ENCODE data around the gene DRC3. TPM values are rescaled to one million over a fixed set of nuclear protein-coding genes. Genes with fewer than 3 reads are reported as not detected.

DRC3 gene
- total RNA-seq, 1 experiment from 2014 or later = 2.4 TPM

DNA sequence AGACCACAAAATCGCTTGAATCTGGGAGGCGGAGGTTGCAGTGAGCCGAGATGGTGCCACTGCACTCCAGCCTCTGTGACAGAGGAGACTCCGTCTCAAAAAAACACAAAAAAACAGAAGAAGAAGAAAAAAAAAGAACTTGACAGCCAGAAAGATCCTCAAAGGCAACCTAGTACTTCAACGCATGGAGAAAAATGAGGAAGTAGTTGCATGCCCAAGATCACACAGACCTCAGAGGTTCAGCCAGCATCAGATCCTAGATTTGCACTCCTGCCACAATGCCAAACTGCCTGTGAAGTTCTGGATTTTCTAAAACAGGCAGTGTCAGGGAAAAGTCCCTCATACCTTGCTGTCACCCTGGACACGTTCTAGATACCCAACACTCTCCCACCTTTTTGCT, 64.8 kb downstream of the DRC3 start:
- intact Hi-C loops (cut with micrococcal nuclease) = loop anchor here (5.0 to 10.0 kb wide), 3 partner anchors 45 to 683 kb away; partner anchors contain the start of gene RAI1
- peak overlapping the region; percentile 84 to 85; a peak in 3 of 4 replicates for H3K4me3 ChIP-seq (replicated peaks in 1 of 2; ENCODE audit: low read depth in 1 of 2, low read length in 2 of 2)
- no peaks in the 10 kb centered on the region for H4K20me1 ChIP-seq (ENCODE audit: insufficient read depth)
- peaks cover 6 to 29% of the 10 kb centered on the region in 2 experiments; a peak in 3 of 4 replicates for H3K4me1 ChIP-seq (ENCODE audit: control insufficient read depth in 1 of 2, insufficient read depth in 2 of 2, low read length in 2 of 2)
- H3K36me3 ChIP-seq (ENCODE audit: control insufficient read depth in 1 of 2, insufficient read depth in 2 of 2, low read length in 2 of 2) = no peaks in the 10 kb centered on the region
- DNase-seq (ENCODE audit: low read depth, low spot score) (no peak), ATAC-seq (no peak)
- BruUV-seq (replicated peaks) = no TSS peak
- ChIA-PET POLR2A (no interaction called here), CTCF (no interaction called here), RAD21 (ENCODE audit: low non-redundant PET in 1 of 2, low total read pairs in 2 of 2, uncharacterized antibody in 2 of 2, unreplicated experiment in 2 of 2) (no interaction called here)
- no peak overlapping the region for H3K9ac ChIP-seq (ENCODE audit: low read length)
- no peak overlapping the region for H3K27ac ChIP-seq (ENCODE audit: low read depth, low read length)
- no peak for TF ChIP-seq CEBPB (IDR thresholded peaks at IDR 0.05; ENCODE audit: low read depth)
- no peak for TF ChIP-seq ZNF274 (IDR thresholded peaks at IDR 0.05; ENCODE audit: low read depth, low read length)
- TF ChIP-seq JUND (IDR thresholded peaks at IDR 0.05) = no peak
- TF ChIP-seq POLR2AphosphoS5 (IDR thresholded peaks at IDR 0.05; ENCODE audit: low read depth, low read length) = no peak
- TF ChIP-seq TCF7L2 (IDR thresholded peaks at IDR 0.05; ENCODE audit: borderline replicate concordance, extremely low read depth, insufficient read depth, insufficient read length) = no peak
- no peak for TF ChIP-seq SIN3A (IDR thresholded peaks at IDR 0.05; ENCODE audit: low read depth)
- TF ChIP-seq RAD21 (IDR thresholded peaks at IDR 0.05; ENCODE audit: low read depth) = no peak
- no peak for TF ChIP-seq ELF1 (IDR thresholded peaks at IDR 0.05; ENCODE audit: borderline replicate concordance, low read depth)
- TF ChIP-seq SRF (IDR thresholded peaks at IDR 0.05; ENCODE audit: low read depth) = no peak
- TF ChIP-seq EGR1 (IDR thresholded peaks at IDR 0.05; ENCODE audit: low read depth) = no peak
- TF ChIP-seq YY1 (IDR thresholded peaks at IDR 0.05; ENCODE audit: extremely low read depth, insufficient replicate concordance, low read depth, low read length) = no peak
- no peak for TF ChIP-seq POLR2A (IDR thresholded peaks at IDR 0.05; ENCODE audit: borderline replicate concordance, extremely low read depth, insufficient read depth, insufficient read length)
- TF ChIP-seq EZH2 (IDR thresholded peaks at IDR 0.05) = no peak
- TF ChIP-seq, protein P1, sequence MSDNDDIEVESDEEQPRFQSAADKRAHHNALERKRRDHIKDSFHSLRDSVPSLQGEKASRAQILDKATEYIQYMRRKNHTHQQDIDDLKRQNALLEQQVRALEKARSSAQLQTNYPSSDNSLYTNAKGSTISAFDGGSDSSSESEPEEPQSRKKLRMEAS (IDR thresholded peaks at IDR 0.05) = no peak
- TF ChIP-seq, protein P2, sequence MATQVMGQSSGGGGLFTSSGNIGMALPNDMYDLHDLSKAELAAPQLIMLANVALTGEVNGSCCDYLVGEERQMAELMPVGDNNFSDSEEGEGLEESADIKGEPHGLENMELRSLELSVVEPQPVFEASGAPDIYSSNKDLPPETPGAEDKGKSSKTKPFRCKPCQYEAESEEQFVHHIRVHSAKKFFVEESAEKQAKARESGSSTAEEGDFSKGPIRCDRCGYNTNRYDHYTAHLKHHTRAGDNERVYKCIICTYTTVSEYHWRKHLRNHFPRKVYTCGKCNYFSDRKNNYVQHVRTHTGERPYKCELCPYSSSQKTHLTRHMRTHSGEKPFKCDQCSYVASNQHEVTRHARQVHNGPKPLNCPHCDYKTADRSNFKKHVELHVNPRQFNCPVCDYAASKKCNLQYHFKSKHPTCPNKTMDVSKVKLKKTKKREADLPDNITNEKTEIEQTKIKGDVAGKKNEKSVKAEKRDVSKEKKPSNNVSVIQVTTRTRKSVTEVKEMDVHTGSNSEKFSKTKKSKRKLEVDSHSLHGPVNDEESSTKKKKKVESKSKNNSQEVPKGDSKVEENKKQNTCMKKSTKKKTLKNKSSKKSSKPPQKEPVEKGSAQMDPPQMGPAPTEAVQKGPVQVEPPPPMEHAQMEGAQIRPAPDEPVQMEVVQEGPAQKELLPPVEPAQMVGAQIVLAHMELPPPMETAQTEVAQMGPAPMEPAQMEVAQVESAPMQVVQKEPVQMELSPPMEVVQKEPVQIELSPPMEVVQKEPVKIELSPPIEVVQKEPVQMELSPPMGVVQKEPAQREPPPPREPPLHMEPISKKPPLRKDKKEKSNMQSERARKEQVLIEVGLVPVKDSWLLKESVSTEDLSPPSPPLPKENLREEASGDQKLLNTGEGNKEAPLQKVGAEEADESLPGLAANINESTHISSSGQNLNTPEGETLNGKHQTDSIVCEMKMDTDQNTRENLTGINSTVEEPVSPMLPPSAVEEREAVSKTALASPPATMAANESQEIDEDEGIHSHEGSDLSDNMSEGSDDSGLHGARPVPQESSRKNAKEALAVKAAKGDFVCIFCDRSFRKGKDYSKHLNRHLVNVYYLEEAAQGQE (IDR thresholded peaks at IDR 0.05; ENCODE audit: low read depth) = no peak
- no peak overlapping the region for H2AFZ ChIP-seq (ENCODE audit: low read depth, low read length, poor library complexity, severe bottlenecking)
- no peaks in the 10 kb centered on the region for H3K27me3 ChIP-seq (ENCODE audit: insufficient read depth, low read length)
- H3K9me2 ChIP-seq (ENCODE audit: insufficient read depth) = no peaks in the 10 kb centered on the region
- H3K4me2 ChIP-seq (ENCODE audit: low read length) = peak overlapping the region; percentile 96
- H3K9me3 ChIP-seq (ENCODE audit: control insufficient read depth in 1 of 2, insufficient read depth in 1 of 2, low read depth in 1 of 2, low read length in 2 of 2) = no peaks in the 10 kb centered on the region
- H3K79me2 ChIP-seq (ENCODE audit: insufficient read depth, low read length) = peaks cover 25% of the 10 kb centered on the region

Data from HCT116 (cell line).